G401 (cell line): ENCODE results near the gene CTSH. TPM values are rescaled to one million over a fixed set of nuclear protein-coding genes. Genes with fewer than 3 reads are reported as not detected.
A peak's percentile ranks its signal among the peaks of the same experiment; 100 is the strongest.

Source experiments
- DNase-seq: peaks from one replicate; pipeline ENCODE4 v3.0.0-alpha.2; 2015; ENCODE audit warnings: low spot score
- in situ Hi-C: cut with HindIII; loops from 2 replicates; pipeline ENCODE4 v1.10.0; 2016; ENCODE audit warnings: low sequenced_read_pairs, mixed read lengths
- total RNA-seq: library from RNA; depleted of rRNA; stranded (reverse); fragments of >200 nt; shearing (Covaris generic); gene quantifications from 2 replicates; pipeline ENCODE4 v1.2.3, GENCODE V29; 2014

The CTSH gene
- total RNA-seq, 1 experiment from 2014 or later = 74.3 TPM

- no peak for DNase-seq
- in situ Hi-C loops = no loop called here
Measured at GRCh38 chr15:78927077-78927790, 17.6 kb downstream of the CTSH start.

DNA sequence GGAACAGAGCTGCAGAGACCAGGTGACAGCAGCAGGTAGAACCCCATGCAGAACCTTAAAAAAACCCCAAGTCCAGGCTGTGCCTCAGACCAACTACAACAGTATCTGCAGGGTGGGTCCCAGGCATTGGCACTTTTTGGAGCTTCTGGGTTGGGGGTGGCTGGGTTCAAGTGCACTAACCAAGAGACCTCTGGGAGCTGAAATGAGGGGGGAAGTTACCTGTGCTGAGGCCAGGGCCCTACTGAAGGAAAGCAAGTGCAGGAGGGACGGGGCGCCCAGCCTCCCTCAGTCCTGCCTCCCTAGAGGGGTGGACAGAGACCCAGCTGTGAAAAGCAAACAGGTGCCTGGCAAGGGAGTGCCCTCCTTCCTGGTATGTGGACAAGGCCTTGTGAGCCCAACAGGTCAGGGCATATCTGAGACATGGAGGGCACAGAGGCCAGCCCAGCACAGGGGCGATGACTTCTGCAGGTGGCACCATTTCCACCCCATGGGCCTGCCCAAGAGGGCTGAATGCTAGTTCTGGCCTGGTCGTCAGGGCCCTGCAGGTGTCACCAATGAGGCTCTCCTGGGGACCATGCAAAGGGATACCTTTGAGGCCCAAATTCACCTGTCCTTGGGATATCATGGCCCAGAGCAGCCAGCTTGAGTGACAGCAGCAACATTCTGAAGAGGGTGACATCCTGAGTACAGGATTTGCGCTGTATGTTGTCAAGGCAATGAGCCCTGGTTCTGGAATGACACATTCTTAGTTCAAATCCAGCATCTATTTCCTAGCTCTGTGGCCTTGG is 18.7 kb downstream of the CTSH start:
- in situ Hi-C loops = no loop called here

DNA sequence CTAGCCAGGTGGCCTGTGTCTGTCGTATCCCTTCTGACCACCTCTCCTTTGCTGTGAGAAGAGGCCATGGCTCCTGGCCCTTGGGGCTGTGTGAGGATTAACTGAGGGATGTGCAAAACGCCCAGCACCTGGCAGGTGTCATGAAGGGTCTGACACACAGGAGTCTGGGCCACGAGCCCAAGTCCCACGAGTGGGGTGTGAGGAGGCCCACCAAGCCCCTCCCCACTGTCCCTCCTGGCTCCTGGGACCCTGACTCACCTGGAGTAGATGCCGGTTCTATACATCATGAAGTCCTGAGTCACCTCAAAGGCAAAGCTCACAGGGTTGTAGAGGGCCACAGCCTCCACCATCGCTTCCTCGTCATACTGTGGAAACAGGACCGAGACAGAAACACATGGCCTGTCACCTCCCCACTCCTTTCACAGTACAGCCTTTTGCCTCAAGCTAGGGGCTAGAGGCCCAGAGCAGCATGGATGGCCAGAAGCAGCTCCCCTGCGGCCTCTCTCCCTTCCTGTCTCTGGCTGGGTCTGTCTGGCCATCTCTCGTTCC is 19.7 kb downstream of the CTSH start:
- in situ Hi-C loops = no loop called here
- no peak for DNase-seq

More for the DNA sequence above, 18.7 kb downstream of the CTSH start:
- no peak for DNase-seq

GRCh38 chr15:78923480-78924360 is 21.1 kb downstream of the CTSH start:
- DNase-seq = peak; percentile 60
- in situ Hi-C loops = no loop called here

DNA sequence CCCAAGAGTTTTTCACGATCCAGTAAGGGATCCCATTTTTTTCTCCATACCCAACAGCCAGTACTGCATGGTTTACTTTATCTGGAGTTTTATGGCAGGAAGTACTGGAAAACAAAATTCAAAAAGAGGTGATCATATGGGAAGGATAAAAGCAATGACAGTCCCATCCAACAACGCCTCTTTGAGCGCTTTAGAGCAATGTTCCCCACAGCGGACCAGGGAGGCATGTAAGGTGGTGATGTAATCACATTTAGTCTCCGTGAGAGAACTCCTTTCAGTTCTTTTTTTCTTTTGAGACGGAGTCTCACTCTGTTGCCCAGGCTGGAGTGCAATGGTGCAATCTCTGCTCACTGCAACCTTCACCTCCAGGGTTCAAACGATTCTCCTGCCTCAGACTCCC is 21.8 kb downstream of the CTSH start:
- DNase-seq = no peak
- in situ Hi-C loops = no loop called here

DNA sequence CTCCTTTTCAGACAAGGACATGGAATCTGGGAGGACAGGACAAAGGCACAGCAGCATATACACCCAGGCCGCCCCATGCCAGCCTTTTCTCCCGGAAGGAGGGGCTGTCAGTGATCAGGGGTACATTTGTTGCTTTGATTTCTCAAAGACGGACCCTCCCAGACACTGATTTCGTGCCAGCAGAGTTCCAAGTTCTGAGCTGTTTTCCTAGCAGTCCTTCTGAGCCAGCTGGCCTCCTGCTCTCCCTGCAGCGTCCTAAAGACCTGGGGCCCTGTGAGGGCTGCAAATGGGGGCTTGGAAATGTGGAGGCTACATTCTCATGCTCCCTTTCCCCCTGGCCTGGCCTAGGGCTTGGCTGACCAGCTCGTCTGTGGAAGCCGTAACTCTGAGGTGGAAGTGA is 22.3 kb downstream of the CTSH start:
- in situ Hi-C loops = no loop called here

GRCh38 chr15:78921940-78922339 is 22.9 kb downstream of the CTSH start:
- in situ Hi-C loops = no loop called here
- DNase-seq = no peak

More for the DNA sequence above, 22.3 kb downstream of the CTSH start:
- DNase-seq = no peak

- DNase-seq = no peak
- in situ Hi-C loops = no loop called here
Measured at GRCh38 chr15:78921517-78921916, 23.3 kb downstream of the CTSH start.

- in situ Hi-C loops = no loop called here
- no peak for DNase-seq
Measured at GRCh38 chr15:78917888-78918287, 27.0 kb downstream of the CTSH start.

DNA sequence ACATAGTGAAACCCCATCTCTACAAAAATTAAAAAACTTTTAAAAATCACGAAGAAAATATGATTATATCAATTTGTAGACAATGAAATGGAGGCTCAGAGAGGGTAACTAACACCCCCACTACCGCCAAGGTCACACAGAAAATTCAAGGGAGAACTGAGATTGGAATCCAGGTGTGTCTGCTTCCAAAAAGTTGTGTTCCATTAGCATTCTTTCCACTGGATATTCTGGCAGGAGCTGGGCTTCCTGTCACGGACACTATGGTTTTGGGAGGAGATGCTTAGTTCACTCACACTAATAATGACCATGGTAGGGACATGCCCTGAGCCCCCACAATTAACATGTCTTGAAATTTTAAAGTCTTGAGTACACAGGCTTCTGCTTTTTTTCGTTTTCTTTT is 28.8 kb downstream of the CTSH start:
- no peak for DNase-seq
- in situ Hi-C loops = no loop called here

DNA sequence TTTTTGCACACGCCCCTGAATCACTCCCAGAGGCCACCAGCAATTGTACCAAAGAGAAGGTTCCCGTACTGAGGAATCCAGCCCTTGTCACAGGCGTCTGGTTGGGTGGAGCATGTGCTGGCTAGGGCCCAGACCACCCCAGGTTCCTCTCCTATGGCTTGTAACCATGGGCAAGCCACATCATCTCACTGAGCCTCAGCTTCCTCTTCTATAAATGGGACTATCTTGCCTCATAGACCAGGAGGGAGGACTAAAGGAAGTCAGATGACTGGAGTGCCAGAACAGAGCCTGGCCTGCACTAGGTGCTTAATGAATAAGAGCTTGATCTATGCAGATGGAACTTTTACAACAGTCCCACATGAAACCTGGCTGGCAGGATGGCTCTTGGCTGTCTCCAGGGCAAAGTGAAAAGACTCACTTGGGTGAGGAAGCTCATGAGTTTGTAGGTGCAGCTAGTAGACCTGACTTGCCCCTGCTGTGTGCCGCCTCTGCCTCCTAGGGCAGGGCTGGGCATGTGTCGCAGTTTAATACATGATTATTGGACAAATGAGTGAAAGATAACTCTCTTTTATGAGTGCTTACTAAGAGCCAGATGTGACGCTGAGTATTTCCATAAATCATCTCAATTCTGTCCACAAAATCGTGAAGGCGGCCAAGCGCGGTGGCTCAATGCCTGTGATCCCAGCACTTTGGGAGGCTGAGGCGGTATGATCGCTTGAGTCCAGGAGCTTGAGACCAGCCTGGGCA is 29.3 kb downstream of the CTSH start:
- in situ Hi-C loops = no loop called here

DNA sequence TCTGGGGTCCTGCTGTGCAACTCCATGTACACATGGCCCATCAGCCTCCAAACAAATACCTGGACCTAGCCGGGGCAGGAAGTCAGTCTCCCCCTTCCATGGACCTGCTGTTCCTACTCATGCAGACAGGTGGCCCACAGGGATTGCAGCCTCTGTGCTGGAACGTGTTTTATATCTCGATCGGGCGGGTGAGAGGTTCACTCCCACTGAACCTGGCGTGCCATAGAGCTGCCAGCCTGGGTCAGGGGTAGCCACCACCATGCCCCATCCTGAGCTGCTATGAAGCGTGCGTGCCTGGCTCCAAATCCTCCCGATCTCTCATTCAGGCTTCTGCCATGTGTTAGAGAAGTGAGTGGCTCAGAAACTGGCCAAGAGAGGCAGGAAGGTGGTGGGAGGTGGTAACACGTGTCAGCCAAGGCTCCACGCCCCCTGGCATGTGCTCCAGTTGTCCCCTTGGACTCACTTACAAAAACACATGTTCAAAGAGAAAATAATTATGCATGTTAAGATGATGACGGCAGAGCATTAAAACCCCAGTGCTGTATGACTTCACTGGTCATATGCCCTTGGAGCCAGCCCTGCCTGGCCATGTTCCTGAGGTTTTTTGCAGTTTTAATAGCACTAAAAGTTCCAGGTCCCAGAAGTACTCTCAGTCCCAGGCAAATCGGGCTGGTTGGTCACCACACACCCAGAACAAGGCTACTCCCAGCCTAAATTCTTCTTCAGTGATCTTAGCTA is 30.6 kb downstream of the CTSH start:
- in situ Hi-C loops = no loop called here
- DNase-seq = peak; percentile 63

More for the DNA sequence above, 29.3 kb downstream of the CTSH start:
- DNase-seq = no peak

GRCh38 chr15:78913012-78913411 is 31.8 kb downstream of the CTSH start:
- in situ Hi-C loops = no loop called here
- no peak for DNase-seq

DNA sequence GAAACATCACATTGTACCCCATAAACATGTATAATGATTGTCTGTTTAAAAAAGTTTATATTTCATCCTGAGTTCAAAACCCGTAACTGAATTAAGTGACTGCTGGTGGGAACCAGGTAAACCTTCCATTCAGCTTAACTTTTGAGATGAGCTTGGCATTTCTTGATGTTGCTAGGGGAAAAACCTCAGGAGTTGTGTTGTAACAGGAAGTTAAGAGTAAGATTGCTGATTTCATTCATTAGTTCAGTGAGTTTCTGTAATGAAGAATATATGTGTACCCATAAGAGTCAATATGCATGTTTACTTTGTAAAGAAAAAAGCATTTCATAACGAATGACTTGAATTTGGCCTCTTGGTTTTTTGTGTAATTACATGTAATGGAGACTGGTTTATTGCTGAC is 32.5 kb downstream of the CTSH start:
- in situ Hi-C loops = no loop called here
- DNase-seq = no peak

DNA sequence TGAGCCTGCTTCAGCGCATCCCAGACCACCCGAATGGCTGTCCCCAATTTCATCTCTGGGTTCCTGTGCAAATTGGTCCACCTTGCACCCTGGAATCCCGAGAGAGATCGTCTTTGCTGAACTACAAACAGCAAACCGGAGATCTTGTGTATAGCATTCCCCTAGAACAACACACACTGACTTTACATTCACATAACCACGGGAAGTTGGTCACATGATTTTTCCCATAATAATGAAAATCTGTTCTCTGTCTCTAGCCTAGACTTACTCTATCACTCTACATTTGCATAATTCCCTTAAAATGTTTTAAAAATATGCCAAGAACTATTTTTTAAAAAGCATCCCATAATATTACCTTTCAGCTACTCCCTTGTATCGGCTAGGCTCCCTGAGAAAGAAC is 34.6 kb downstream of the CTSH start:
- in situ Hi-C loops = no loop called here
- DNase-seq = no peak

- peak; percentile 72 for DNase-seq
- in situ Hi-C loops = no loop called here
Measured at GRCh38 chr15:78909791-78910228, 35.0 kb downstream of the CTSH start.

GRCh38 chr15:78909160-78909695 is 35.6 kb downstream of the CTSH start:
- no peak for DNase-seq
- in situ Hi-C loops = no loop called here

- in situ Hi-C loops = no loop called here
Measured at GRCh38 chr15:78907577-78907976, 37.3 kb downstream of the CTSH start.

More at GRCh38 chr15:78907577-78907976, 37.3 kb downstream of the CTSH start:
- DNase-seq = no peak
